Forelimb muscle (tissue), 1 donor: ENCODE data around the gene FRZB. TPM values are rescaled to one million over a fixed set of nuclear protein-coding genes. Genes with fewer than 3 reads are reported as not detected.
"Not testable (repeated sequence)": the region's sequence is repeated elsewhere in the genome, so short reads cannot be mapped to it uniquely, and the experiment has no call there.

Source experiments
- DNase-seq: peaks from one replicate; pipeline ENCODE4 v3.0.0-alpha.2; 2013; ENCODE audit warnings: low read depth
- polyA plus RNA-seq: library from polyadenylated mRNA; unstranded; fragments of 120-200 nt; gene quantifications from one replicate; pipeline ENCODE4 v1.2.1, GENCODE V29; 2013; ENCODE audit not compliant: insufficient read length

The FRZB gene
- polyA plus RNA-seq, 1 donor = 24.1 TPM

DNA sequence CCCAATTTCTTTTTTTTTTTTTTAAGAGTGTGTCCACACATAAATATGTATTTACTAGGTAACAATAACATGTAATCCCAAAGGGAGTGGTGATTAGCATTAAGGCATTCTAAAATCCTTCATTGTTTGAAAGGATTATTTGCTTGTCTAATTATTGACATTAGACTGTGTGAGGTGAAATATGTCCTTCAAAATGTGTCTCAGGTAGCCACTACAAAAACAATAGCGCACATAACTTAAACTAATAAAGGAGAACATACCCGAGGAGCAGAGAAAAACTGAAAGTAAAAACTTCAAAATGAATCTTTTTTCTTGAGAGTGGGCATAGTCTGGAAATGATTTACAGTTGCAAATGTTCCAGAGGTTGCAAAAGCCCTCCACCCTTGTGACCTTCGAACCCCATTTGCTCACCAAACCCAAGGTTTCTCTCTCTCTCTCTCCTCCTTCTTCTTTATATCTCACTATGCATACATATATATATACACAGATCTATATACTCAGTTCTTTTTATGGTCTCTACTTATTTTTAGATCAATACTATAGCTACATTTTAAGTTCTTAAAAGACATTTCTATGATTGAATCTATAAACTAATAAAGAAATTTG lies 24.4 kb upstream of the FRZB start:
- DNase-seq = no peak

DNA sequence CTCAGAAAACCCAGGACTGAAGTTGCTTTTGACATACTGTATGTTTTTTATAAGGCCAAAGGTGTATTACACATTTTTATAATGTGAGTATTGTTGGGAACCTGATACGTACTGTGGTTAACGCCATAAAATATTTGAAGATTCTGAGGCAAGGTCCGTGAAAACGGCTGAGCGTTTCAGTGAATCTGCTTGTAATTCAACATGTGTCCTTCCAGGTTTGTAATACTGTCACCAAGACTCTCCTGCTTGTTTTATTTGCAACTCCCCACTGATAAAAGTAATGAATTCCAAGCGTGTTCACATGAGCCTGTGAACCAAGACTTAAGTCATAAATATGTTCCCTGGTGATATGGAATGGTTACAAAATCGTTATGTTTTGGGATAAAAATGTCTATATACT lies 23.9 kb upstream of the FRZB start:
- DNase-seq = no peak

DNA sequence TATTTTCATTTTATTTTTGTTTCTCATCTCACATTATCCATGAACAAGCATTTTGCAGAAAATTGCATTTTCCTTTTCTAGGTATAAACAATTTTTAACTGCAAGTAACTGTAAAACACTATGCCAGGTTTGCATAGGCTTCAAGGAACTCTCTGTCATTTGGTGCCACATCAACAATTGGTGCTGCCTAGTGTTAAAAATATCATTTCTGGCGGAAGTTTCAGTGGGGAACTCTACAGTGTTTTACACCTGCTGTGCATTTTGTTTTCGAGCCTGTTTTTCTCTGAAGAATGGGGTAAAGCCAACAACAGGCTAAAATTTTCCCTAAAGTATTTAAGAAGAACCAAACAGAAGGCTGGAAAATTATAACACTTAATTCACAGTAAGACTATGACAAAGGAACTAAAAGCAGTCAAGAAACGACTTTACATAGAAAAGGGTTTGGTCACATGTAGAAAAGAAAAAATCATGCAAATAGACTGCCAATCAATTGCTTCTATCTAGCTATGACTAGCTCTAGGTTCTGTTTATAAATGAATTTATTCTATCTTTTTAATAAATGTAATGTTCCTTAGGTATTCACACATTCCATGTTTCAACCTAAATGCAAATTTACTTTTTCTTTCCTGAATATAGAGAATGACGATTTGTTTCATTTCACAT lies 21.4 kb upstream of the FRZB start:
- no peak for DNase-seq

DNA sequence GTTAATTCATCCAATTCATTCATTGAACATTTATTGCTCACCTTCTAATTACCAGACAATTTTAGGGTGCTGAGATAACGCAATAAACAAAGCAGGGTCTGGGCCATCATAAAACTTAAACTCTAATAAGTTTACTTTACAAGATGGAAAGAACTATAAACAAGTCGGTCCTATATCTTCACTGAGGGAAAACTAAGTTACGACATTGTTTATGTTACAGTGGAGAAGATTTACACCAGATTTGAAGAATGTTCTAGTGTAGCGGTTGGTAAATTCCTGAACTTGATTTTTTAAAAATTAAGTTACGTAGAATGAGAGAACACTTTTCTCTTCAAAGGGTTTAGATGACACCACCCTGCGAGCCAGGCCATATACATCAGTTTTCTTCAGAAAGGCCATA lies 20.7 kb upstream of the FRZB start:
- DNase-seq = no peak

DNA sequence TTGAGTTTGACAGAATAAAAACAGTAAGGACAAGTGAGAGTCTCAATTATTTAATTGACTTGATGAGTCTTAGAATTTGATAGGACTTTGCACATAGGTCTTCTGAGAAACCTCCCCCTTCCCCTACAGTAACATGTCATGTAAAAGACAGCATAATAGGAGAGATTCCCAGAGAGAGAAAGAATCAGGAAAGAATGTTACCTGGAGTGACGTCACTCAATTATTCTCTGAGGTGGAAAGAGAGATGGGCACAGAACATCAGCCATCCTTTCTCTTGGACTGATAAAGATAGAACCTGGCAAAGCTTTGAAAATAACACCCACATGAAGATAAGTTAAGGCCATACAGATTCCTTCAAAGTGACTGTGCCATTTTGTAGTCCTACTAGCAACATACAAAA lies 19.3 kb upstream of the FRZB start:
- DNase-seq = no peak

DNA sequence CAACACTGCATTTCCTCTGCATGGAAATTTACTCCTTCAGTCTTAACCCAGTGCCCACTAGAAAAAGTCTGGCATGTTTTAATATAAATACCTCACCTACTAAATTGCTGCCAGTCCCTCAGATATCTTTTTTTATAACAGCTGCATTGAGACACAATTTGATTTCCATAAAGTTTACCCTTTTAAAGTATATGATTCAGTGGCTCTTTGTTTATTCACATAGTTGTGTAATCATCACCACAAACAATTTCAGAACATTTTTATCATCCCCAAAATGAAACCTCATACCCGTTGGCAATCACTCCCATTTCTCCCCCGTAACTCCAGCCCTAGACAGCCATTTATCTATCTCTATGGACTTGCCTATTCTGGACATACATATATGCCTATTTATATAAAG lies 17.0 kb upstream of the FRZB start:
- no peak for DNase-seq

DNA sequence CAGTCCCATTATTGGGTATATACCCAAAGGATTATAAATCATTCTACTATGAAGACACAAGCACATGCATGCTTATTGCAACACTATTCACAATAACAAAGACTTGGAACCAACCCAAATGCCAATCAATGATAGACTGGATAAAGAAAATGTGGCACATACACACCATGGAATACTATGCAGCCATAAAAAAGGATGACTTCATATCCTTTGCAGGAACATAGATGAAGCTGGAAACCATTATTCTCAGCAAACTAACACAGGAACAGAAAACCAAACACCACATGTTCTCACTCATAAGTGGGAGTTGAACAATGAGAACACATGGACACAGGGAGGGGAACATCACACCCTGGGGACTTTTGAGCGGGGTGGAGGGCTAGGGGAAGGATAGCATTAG lies 13.7 kb upstream of the FRZB start:
- DNase-seq = not testable (repeated sequence)

DNA sequence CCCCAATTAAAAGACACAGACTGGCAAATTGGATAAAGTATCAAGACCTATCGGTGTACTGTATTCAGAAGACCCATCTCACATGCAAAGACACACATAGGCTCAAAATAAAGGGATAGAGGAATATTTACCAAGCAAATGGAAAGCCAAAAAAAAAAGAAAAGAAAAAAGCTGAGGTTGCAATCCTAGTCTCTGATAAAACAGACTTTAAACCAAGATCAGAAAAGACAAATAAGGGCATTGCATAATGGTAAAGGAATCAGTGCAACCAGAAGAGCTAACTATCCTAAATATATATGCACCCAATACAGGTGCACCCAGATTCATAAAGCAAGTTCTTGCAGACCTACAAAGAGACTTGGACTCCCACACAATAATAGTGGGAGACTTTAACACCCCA lies 10.2 kb upstream of the FRZB start:
- not testable (repeated sequence) for DNase-seq

DNA sequence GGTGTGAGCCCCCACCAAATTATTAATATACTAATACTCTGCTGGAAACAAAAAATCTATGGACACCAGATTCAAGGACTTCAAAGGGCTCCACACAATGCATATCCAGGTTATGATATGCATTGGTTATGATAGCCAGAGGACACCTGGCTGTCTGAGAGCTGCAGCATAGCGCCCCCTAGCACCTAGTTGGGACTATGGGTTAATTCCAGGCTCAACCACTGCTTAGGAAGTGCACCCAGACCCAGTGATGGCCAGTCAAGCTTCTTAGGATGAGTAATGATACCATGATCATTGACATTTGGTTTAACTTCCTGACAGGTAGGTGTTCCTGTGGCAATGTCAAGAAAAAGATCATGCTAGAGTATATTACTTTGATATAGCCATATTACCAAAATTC lies 3.8 kb upstream of the FRZB start:
- DNase-seq = no peak

DNA sequence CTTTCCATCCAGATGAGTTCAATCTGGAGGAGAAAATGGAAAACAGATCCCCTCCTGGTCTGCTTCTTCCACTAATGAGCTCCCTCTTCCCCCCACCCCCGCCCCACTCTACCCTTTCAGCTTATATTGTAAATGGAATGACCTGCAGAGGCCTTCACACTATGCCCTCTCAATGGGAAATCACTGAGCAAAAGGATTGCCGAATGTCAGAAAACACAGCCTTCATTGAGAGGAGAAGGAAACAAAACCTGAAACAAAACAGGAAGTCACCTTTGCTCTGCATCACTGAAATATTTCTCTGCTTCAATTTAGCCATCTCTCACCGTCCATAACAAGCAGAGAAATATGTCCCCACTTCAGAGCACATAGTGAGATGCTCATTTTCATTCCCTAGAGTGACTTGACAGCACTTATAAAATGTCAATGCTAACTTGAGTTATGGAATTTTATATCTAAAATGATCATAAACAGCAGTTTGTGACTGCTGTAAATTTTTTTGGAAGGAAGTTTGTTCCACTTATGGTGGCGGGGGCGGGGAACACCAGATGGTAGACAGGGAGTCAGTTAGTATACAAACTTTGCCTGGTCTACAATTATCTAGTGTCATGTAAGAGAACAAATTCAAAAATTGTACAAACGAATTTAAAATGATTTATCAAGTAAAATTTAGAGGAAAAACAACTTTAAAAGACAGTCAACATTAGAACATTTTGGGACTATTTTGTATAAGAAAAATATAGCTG lies 1.8 kb upstream of the FRZB start:
- no peak for DNase-seq

DNA sequence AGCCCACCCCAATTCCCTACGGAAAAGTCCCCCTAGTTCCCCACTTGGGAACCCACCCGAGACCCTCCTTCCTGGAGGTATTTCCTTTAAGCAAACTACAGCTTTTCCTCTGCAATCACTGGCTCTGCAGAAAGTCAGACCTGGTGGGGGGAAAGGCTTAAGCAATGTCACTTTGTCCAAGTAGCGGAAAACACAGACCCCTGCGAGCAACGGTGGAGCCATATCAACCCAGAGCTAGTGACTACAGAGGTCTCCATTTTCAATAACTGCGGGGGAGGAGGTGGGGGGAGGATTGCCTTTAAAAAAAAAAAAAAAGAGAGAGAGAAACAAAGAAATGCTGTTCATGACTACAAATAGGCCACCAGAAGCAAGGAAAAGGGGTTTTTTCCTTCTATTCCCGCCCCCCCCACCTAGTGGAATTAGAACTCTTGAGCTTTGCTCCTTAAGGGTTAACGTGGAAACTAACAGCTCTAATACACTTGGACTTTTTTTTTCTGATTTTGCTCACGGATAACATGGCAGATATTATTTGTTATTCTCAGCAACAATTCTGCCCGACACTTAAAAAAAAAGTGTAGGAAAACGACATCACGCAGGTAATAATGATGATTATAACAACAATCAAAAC lies 1.1 kb upstream of the FRZB start:
- DNase-seq = no peak

DNA sequence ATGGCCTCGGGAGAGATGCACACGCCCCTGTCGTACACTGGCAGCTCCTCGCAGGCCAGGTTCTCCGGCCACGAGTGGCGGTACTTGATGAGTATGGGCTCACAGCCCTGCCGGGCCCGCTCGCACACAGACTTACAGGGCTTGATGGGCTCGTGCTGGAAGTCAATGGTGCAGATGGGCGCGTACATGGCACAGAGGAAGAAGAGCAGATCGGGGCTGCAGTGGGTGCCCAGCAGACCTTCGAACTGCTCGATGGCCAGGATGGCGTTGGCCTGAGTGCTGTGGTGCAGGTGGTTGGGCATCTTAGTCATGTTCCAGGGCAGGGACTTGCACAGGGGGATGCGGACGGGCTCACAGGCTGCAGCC lies 359 bp downstream of the FRZB start:
- DNase-seq = no peak

DNA sequence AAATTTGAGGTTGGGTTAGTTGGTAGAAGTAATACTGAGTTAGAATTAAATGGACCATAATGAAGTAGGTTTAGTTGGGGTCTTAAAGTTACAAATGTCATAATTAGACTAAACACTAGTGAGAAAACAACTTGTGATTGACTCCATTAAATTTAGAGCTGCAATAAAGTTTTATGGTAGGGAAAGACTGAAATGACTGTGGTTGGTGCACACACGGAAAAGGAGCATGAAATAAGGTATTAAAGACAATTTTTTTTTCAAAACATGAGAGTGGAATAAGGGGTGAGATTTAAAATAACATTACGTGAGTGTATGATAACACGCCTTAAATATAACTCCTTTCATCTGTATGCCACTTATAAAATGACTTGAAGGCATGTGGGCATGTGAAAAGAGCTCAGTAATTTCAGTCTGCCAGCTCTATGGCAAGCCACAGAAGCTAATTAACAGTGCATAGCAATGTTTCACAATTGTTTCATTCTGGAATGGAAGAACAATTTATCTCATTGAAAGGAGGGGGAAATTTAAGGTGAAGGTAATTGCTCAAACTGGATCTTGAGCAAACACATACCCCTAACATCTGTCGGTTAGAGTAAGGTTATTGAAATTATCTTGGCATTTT lies 1.4 kb downstream of the FRZB start:
- no peak for DNase-seq

DNA sequence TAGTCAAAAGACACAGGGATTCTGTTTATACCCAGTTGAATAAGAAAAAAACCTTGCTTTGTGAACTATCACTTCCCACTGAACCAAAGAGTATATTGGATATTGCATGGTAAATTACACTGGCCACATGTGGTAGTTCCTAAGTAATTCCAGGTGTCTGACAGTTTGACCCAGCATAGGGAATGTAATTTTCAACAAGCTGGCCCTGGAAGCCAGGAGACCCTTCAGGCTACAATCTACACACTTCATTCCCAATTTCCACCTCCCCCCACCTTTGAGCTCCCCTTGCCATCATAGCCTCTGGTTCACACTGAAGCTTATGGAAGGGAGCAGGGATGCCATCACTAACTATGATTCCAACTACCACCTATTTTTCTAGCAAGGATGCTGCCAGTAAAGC lies 2.8 kb downstream of the FRZB start:
- DNase-seq = no peak

DNA sequence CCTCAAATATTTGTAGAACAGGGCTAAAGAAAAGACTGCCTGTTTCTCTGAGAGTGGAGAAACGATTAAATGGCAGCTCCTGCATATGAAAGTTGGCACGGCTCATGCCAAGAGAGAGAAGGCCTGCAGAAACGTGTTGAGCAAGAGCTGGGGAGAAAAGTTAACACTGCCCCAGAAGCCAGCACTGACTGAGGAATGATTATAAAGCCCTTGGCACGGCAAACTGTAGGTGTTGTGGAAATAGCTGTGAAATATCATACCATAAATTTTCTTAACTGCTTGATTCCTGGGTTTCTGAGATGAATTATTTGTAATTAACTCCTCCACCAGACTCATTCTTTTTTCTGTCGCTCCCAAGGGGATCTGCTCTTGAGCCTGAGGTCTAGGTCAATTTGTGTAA lies 4.3 kb downstream of the FRZB start:
- DNase-seq = no peak

DNA sequence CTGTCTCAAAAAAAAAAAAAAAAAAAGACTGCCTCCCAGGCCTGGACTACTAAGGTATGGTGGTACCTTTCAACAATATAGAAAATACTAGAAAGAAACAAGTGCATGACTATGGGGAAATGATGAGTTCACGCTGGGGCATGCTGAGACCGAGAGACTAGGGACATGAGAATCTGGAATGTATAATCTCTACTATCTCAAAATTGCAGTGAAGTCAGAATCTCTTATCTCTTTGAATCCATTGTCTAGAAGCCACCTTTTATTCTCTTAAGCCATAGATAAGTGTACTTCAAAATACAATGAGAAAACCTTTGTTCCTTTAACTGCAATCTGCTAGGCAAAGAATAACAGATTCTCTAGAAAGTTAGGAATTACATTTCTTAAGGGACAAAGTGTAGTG lies 5.6 kb downstream of the FRZB start:
- DNase-seq = no peak

DNA sequence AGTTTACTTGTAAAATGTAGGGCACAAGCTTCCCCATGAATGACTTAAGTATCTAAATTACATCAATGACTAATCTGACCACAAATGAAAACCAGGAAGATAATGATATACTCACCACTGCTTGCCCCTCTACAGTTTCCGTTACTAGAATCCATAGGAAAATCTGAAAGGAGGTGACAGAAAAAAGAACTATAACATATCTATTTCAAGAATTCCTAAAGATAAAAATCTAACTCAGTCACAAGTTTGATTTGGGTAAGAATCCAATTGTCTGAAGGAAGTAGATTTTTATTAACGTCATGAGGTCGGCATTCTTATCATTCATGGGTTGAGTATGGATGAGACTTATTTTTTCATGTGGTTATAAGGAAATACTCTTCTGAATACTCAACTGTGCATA lies 7.8 kb downstream of the FRZB start:
- DNase-seq = no peak

DNA sequence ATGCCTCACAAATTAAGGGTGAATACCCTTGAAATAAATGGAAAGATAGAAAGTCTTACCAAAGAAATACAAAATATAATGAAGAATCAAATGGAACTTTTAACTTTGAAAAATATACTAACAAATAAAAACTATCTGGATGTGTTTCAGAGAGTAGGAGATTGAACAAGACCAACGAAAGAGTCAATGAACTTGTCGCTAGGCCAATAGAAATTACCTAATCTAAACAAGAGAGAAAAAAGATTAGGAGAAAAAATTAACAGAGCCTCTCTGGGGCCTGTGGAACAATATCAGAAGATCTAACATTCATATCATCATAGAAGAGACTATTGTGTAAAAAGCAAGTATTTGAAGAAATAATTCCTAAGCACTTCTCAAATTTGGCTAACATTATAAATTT lies 11.1 kb downstream of the FRZB start:
- DNase-seq = no peak

DNA sequence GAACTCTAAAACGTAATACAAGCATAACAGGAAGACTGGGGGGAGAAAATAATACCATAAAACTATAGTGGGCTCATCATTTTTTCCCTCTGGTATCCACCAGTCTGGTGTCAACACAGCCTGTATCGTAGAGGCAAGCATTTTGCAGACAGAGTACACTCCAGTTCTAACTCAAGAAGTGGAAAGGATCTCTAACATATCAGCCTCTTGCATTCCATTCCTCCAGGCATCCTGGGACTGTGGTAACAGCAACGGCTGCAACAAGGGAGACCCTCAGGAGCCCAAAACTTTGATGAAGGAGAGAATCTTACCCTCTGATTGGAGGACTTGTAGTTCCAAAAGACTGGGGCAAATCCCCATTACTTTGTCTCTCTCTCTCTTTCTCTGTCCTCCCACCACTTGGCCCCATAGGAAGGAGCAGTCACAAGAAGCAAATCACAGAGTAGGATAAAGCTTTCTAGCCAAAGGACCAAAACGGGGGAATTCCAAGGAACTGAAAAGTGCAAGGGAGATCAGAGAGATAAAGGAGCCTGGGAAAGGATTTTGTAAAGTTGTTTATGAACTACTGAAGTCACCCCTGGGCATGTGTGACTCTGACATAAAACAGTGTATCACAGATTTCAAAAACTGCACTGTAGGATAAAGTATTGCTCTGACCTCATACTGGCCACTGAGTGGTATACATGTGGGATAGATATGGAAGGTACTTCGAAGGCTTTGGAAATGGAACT lies 11.9 kb downstream of the FRZB start:
- no peak for DNase-seq

DNA sequence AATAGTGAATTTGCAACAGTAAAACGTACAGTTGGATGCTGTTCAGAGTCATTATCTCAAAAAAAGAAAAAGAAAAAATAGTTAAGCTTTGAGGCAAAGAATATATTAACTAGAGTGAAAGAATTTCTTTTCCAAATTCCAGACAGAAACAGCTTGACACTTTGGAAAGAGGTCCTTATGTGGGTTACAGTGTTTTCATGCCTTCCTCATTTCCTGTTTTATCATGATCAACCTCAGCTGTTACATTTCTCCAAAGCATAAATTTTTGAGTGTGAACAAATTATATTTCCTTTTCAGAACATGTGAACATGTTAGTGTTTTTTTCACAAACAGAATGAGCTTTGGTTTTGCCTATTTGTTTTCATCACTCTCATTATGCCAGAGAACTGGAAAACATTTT lies 13.6 kb downstream of the FRZB start:
- no peak for DNase-seq

DNA sequence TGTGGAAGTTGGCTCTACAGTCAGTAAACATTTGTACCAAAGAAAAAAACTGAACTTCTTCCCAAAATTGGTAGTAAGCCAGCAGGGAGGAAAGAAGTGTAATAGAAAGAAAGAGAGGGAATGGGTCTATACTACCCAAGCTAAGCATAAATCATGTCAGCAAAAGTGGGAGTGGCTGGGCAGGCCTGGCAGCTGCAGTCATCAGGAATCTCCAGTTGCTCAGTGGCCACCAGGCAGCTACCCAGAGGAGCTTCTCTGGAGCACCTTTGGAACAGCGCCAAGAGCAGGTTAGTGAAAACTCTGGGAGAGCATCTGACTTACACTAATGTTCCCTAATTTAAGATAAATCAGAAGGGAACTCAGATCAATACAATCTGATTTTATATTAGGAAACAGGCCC lies 14.3 kb downstream of the FRZB start:
- DNase-seq = no peak
